Fibroblast of villous mesenchyme (primary cell): Measurements from ENCODE around the gene DLGAP4. TPM values are rescaled to one million over a fixed set of nuclear protein-coding genes. Genes with fewer than 3 reads are reported as not detected.

Source experiments
- DNase-seq: peaks from one replicate; pipeline ENCODE4 v3.0.0-alpha.2; 2010; ENCODE audit warnings: low read depth
- H3K4me3 ChIP-seq: 2 replicates; pipeline ENCODE4 v1.5.1; 2011; ENCODE audit warnings: low read depth, mild to moderate bottlenecking, low read length
- CTCF ChIP-seq: IDR thresholded peaks from 2 replicates; pipeline ENCODE4 v1.5.1; 2012; ENCODE audit warnings: low read depth, mild to moderate bottlenecking, low read length; ENCODE audit not compliant: insufficient read depth
- total RNA-seq: library from RNA; depleted of rRNA; stranded (reverse); fragments of >200 nt; gene quantifications from 2 replicates; pipeline ENCODE4 v1.2.3, GENCODE V29; 2012

The DLGAP4 gene
- total RNA-seq, 1 donor = 15.5 TPM

GRCh38 chr20:36304786-36305495 lies 1.2 kb upstream of the DLGAP4 start:
- no peak for DNase-seq
- TF ChIP-seq CTCF = no peak
- no peak overlapping the region for H3K4me3 ChIP-seq

DNA sequence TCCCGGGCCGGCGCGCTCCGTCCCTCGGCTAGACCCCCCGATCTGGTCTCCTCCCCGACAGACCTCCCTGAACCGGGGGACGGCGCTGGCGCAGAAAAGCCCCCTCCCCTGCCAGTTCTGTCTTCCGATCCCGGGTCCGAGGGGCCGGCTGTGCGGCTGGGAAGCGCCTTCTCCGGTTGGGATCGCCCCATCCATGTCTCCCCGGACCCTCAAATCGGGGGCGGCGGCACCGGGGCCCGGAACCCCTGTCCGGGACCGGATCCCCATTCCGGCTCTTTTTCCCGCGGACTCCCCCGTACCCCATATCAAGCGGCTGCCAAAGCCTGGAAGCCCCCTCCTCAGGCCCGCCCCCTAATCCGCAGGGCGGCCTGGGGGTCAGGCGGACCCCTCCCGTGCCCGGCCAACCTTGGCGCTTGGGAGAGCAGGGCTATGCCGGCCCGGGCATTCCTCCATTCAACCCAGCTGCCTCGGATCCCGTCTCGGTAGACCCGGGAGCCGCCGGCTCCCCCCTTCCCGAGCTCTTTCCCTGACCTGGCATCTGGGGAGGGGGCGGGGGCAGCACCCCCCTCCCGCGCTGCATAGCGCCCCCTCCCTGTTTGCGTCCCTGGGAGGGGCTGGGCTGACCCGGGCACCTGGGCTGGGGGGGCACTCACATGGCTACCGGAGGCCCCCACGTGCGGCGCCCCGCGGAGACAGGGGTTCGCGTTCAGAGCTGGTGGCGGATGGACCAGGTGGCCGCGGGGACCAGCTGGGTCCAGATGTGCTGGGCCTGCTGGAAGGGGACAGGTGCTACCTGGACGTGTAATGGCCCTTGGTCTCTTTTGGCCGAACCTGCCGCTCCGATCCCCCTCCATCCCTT lies 643 bp downstream of the DLGAP4 start:
- no peak for TF ChIP-seq CTCF
- no peak overlapping the region for H3K4me3 ChIP-seq
- DNase-seq = no peak

DNA sequence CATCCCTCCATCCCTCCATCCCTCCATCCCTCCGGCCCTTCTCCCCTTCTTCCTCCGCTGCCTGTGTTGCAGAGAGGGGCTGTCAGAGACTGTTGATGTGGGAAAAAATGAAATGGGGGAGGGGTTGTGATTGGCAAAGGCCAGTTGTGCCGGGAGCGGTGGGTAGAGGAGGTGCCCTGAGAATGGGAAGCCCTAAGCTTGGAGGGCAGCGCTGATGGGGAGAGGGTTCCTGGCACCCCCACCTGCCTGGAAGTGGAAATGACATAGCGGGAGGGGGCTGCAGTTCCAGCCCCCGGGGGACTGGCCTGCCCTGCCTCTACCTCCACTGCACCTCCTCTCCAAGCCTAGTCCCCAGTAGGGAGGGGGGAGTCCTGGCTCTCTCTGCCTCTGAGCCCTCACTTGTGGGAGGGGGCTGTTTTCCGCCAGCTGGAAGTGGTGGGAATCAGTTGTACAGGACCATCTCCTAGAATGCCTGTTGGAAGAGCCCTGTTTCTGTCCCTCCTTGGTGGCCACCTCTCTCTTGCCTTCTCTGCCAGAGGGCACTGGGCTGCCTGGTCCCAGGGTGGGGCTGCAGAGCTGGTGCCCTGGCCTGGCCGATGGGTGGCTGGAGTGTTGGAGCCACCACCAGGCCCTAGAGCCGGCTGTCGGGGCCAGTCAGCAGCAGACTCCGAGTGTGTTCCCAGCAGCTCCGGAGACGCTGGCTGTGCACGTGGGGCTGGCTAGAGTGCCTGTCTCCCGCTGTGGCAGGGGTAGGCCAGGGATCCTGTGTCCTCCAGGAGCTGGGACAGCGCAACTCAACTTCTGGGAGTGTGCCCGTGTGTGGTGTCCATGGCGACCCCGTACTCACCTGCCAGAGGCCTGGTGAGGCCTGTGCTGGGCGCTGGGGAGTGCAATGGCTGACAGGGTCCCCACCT lies 1.5 kb downstream of the DLGAP4 start:
- H3K4me3 ChIP-seq = no peak overlapping the region
- DNase-seq = no peak
- no peak for TF ChIP-seq CTCF

DNA sequence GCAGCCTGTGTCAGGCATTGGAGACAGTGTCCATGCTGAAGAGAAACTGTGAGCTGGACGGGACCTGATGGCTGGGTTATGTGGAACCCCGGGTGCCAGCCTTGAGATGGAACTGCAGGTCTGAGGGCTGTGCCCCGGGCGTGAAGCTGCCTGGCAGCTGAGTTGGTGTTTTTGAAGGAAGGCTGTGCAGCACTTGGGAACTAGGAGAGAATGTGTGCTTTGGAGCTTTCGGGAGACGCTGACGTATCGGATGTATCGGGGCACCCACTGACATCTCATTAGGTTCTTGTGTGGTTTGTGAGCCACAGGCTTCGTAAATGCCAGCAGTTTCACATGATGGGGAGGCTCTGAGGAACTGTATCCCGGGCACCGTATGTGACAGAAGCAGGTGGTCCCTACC lies 2.2 kb downstream of the DLGAP4 start:
- DNase-seq = no peak
- H3K4me3 ChIP-seq = no peak overlapping the region
- no peak for TF ChIP-seq CTCF

- no peak for DNase-seq
- no peak for TF ChIP-seq CTCF
- H3K4me3 ChIP-seq = no peak overlapping the region
Observed at GRCh38 chr20:36308986-36309385, 2.8 kb downstream of the DLGAP4 start.

GRCh38 chr20:36309643-36310042 lies 3.5 kb downstream of the DLGAP4 start:
- no peak for TF ChIP-seq CTCF
- H3K4me3 ChIP-seq = no peak overlapping the region
- no peak for DNase-seq
